Measurements from ENCODE around the gene SLC6A6. TPM values are rescaled to one million over a fixed set of nuclear protein-coding genes. Genes with fewer than 3 reads are reported as not detected.
A peak's percentile ranks its signal among the peaks of the same experiment; 100 is the strongest.

Gene SLC6A6
- total RNA-seq, 1 experiment from 2014 or later, result 72.6 TPM

- Mint-ChIP-seq H3K27me3 (ENCODE audit: low read depth) (no peaks in the 10 kb centered on the region; the same call in 1 of the 2 replicates), H3K36me3 (ENCODE audit: insufficient read depth in 1 of 3, low read depth in 3 of 3) (peaks cover 21 to 48% (median 33%) of the 10 kb centered on the region in 3 experiments), H3K27ac (peak overlapping the region; percentile 61 to 93 (median 91); a peak in 5 of 7 replicates), H3K9me3 (no peaks in the 10 kb centered on the region; a peak in 1 of 5 replicates), H3K4me3 (peak overlapping the region in 1 of 2 experiments; percentile 60; a peak in 2 of 5 replicates), H3K4me1 (peaks cover 35 to 51% of the 10 kb centered on the region in 2 experiments)
- Histone ChIP-seq H3K56ac (ENCODE audit: insufficient read length, low read depth, low read length) (no peak overlapping the region), H3K4me2 (ENCODE audit: insufficient read depth, insufficient read length, low read length) (no peak overlapping the region), H2AFZ (ENCODE audit: low read length) (no peak overlapping the region), H2BK120ac (ENCODE audit: low read depth, low read length, poor library complexity, severe bottlenecking) (no peak overlapping the region), H3K18ac (ENCODE audit: insufficient read length, low read depth, low read length) (no peak overlapping the region), H3K79me1 (ENCODE audit: insufficient read depth, low read depth, low read length, poor library complexity, severe bottlenecking) (peaks cover 8% of the 10 kb centered on the region), H3K27ac (ENCODE audit: insufficient read length, low read depth, low read length) (no peak overlapping the region), H3K9me3 (ENCODE audit: control insufficient read depth, low read depth, low read length) (no peaks in the 10 kb centered on the region), H2AK5ac (ENCODE audit: insufficient read length, low read length) (no peak overlapping the region), H3K23ac (ENCODE audit: insufficient read length, low read depth, low read length) (no peak overlapping the region), H3K23me2 (ENCODE audit: insufficient read length, low read depth, low read length, poor library complexity, severe bottlenecking) (no peaks in the 10 kb centered on the region), H4K8ac (replicated peaks; ENCODE audit: insufficient read length, low read depth, low read length) (no peak overlapping the region), H4K91ac (ENCODE audit: insufficient read length, low read depth, low read length) (no peak overlapping the region), H2BK15ac (ENCODE audit: low read depth, low read length) (no peak overlapping the region), H4K5ac (ENCODE audit: insufficient read length, low read depth, low read length) (no peak overlapping the region), H2BK12ac (ENCODE audit: insufficient read length, low read depth, low read length) (no peak overlapping the region), H2BK20ac (ENCODE audit: low read depth, low read length, poor library complexity, severe bottlenecking) (no peak overlapping the region), H3K79me2 (ENCODE audit: insufficient read depth, low read length) (peaks cover 16% of the 10 kb centered on the region; the same call in 1 of the 2 replicates), H3T11ph (ENCODE audit: low read length) (no peak overlapping the region), H3K14ac (ENCODE audit: insufficient read depth, low read length) (no peak overlapping the region), H2BK5ac (ENCODE audit: insufficient read length, low read length) (no peak overlapping the region), H3K4me1 (ENCODE audit: insufficient read depth, low read length) (peaks cover 5% of the 10 kb centered on the region; the same call in 1 of the 2 replicates), H3K4ac (ENCODE audit: low read depth, low read length) (no peak overlapping the region), H3K9ac (ENCODE audit: extremely low read depth, insufficient read length, low read length) (no peak overlapping the region), H3K27me3 (ENCODE audit: insufficient read depth, low read length) (no peaks in the 10 kb centered on the region), H4K20me1 (ENCODE audit: control insufficient read depth, insufficient read depth, insufficient read length) (no peaks in the 10 kb centered on the region)
- TF ChIP-seq CTCF (conservative IDR thresholded peaks at IDR 0.05), result peak; percentile 67
- WGBS (ENCODE audit: extremely low coverage, insufficient read length, low lambda C conversion rate), result no CpG with 5 or more reads among the region's 7 CpGs
- DNase-seq, result peak; percentile 61
These were observed 9.6 kb downstream of the SLC6A6 start for GRCh38 chr3:14411988-14412387.

Measured in H9 (cell line).